Activated T-cell treated with anti-CD3 and anti-CD28 coated beads for 24 hours (primary cell): Measurements from ENCODE around the gene SDK1.
"Not testable (repeated sequence)": the region's sequence is repeated elsewhere in the genome, so short reads cannot be mapped to it uniquely, and the experiment has no call there.

ENCODE experiments used
- DNase-seq: peaks from one replicate; pipeline ENCODE4 v3.0.0-alpha.2; 2020; ENCODE audit warnings: low read depth

SDK1 gene

GRCh38 chr7:3538041-3538440 lies 237.0 kb downstream of the SDK1 start:
- DNase-seq = no peak

GRCh38 chr7:3540456-3541220 lies 239.6 kb downstream of the SDK1 start:
- no peak for DNase-seq

GRCh38 chr7:3544202-3544601 lies 243.2 kb downstream of the SDK1 start:
- DNase-seq = no peak

GRCh38 chr7:3548815-3549214 lies 247.8 kb downstream of the SDK1 start:
- DNase-seq = no peak

- DNase-seq = no peak
Observed at GRCh38 chr7:3549601-3550000, 248.5 kb downstream of the SDK1 start.

GRCh38 chr7:3551536-3551935 lies 250.5 kb downstream of the SDK1 start:
- DNase-seq = no peak

GRCh38 chr7:3552499-3552898 lies 251.4 kb downstream of the SDK1 start:
- no peak for DNase-seq

GRCh38 chr7:3558400-3558799 lies 257.3 kb downstream of the SDK1 start:
- DNase-seq = no peak

GRCh38 chr7:3559278-3559677 lies 258.2 kb downstream of the SDK1 start:
- no peak for DNase-seq

- DNase-seq = no peak
Observed at GRCh38 chr7:3560495-3560894, 259.4 kb downstream of the SDK1 start.

GRCh38 chr7:3561932-3562331 lies 260.9 kb downstream of the SDK1 start:
- no peak for DNase-seq

GRCh38 chr7:3564231-3564630 lies 263.2 kb downstream of the SDK1 start:
- no peak for DNase-seq

GRCh38 chr7:3568516-3568915 lies 267.5 kb downstream of the SDK1 start:
- no peak for DNase-seq

- no peak for DNase-seq
Observed at GRCh38 chr7:3569643-3570042, 268.6 kb downstream of the SDK1 start.

- DNase-seq = no peak
Observed at GRCh38 chr7:3573151-3573550, 272.1 kb downstream of the SDK1 start.

- DNase-seq = no peak
Observed at GRCh38 chr7:3574386-3574785, 273.3 kb downstream of the SDK1 start.

- no peak for DNase-seq
Observed at GRCh38 chr7:3575753-3576531, 274.9 kb downstream of the SDK1 start.

- no peak for DNase-seq
Observed at GRCh38 chr7:3578399-3578798, 277.3 kb downstream of the SDK1 start.

- no peak for DNase-seq
Observed at GRCh38 chr7:3579638-3580219, 278.7 kb downstream of the SDK1 start.

- DNase-seq = not testable (repeated sequence)
Observed at GRCh38 chr7:3582145-3582544, 281.1 kb downstream of the SDK1 start.

- no peak for DNase-seq
Observed at GRCh38 chr7:3585826-3586225, 284.8 kb downstream of the SDK1 start.

- DNase-seq = no peak
Observed at GRCh38 chr7:3588341-3588740, 287.3 kb downstream of the SDK1 start.

GRCh38 chr7:3589752-3590151 lies 288.7 kb downstream of the SDK1 start:
- DNase-seq = no peak
